Ishikawa (cell line): Measurements from ENCODE around the gene PPP4R2.

Source experiments
- CEBPB ChIP-seq: IDR thresholded peaks from 2 replicates; pipeline ENCODE4 v1.6.1; 2012
- CREB1 ChIP-seq: IDR thresholded peaks from 2 replicates; pipeline ENCODE4 v1.6.1; 2012; ENCODE audit warnings: low read depth
- EGR1 ChIP-seq: IDR thresholded peaks from 2 replicates; pipeline ENCODE4 v1.6.1; 2012
- EP300 ChIP-seq: IDR thresholded peaks from 2 replicates; pipeline ENCODE4 v1.6.1; 2012; ENCODE audit warnings: borderline replicate concordance
- FOXM1 ChIP-seq: IDR thresholded peaks from 2 replicates; pipeline ENCODE4 v1.6.1; 2012; ENCODE audit warnings: low read depth, borderline replicate concordance
- MAX ChIP-seq: IDR thresholded peaks from 2 replicates; pipeline ENCODE4 v1.6.1; 2012
- NFIC ChIP-seq: IDR thresholded peaks from 2 replicates; pipeline ENCODE4 v1.6.1; 2012
- RAD21 ChIP-seq: IDR thresholded peaks from 2 replicates; pipeline ENCODE4 v1.6.1; 2012; ENCODE audit warnings: low read depth
- REST ChIP-seq: IDR thresholded peaks from 2 replicates; pipeline ENCODE4 v1.6.1; 2012; ENCODE audit warnings: low read depth, mild to moderate bottlenecking
- TAF1 ChIP-seq: IDR thresholded peaks from 2 replicates; pipeline ENCODE4 v1.6.1; 2012; ENCODE audit warnings: low read depth, mild to moderate bottlenecking
- TCF12 ChIP-seq: IDR thresholded peaks from 2 replicates; pipeline ENCODE4 v1.6.1; 2012; ENCODE audit warnings: low read depth
- TEAD4 ChIP-seq: IDR thresholded peaks from 2 replicates; pipeline ENCODE4 v1.6.1; 2012
- USF1 ChIP-seq: IDR thresholded peaks from 2 replicates; pipeline ENCODE4 v1.6.1; 2012
- YY1 ChIP-seq: IDR thresholded peaks from 2 replicates; pipeline ENCODE4 v1.6.1; 2012; ENCODE audit warnings: low read depth
- ZBTB7A ChIP-seq: IDR thresholded peaks from 2 replicates; pipeline ENCODE4 v1.6.1; 2012; ENCODE audit warnings: low read depth

Gene PPP4R2

GRCh38 chr3:72950801-72951200, 45.8 kb upstream of the PPP4R2 start:
- no peak for TF ChIP-seq YY1
- TF ChIP-seq TAF1, result no peak
- TF ChIP-seq REST, result no peak
- no peak for TF ChIP-seq MAX
- no peak for TF ChIP-seq CREB1
- TF ChIP-seq ZBTB7A, result no peak
- TF ChIP-seq TCF12, result no peak
- TF ChIP-seq CEBPB, result no peak
- no peak for TF ChIP-seq TEAD4
- no peak for TF ChIP-seq RAD21
- no peak for TF ChIP-seq EGR1

GRCh38 chr3:72951259-72951722, 45.3 kb upstream of the PPP4R2 start:
- TF ChIP-seq RAD21 (no peak), TCF12 (no peak)

GRCh38 chr3:72953325-72953956, 43.2 kb upstream of the PPP4R2 start:
- no peak for TF ChIP-seq CEBPB
- no peak for TF ChIP-seq MAX
- no peak for TF ChIP-seq ZBTB7A
- no peak for TF ChIP-seq TEAD4
- TF ChIP-seq TAF1, result no peak
- TF ChIP-seq FOXM1, result no peak
- TF ChIP-seq TCF12, result no peak
- no peak for TF ChIP-seq EP300
- TF ChIP-seq RAD21, result no peak
- TF ChIP-seq USF1, result no peak
- no peak for TF ChIP-seq CREB1
- no peak for TF ChIP-seq EGR1
- no peak for TF ChIP-seq REST

GRCh38 chr3:72957297-72957696, 39.3 kb upstream of the PPP4R2 start:
- TF ChIP-seq EP300, result no peak
- no peak for TF ChIP-seq MAX
- TF ChIP-seq TEAD4, result no peak
- no peak for TF ChIP-seq TCF12
- no peak for TF ChIP-seq CREB1
- TF ChIP-seq ZBTB7A, result no peak
- TF ChIP-seq CEBPB, result no peak
- no peak for TF ChIP-seq USF1
- TF ChIP-seq EGR1, result no peak
- no peak for TF ChIP-seq NFIC
- TF ChIP-seq TAF1, result no peak

GRCh38 chr3:72959336-72959735, 37.3 kb upstream of the PPP4R2 start:
- TF ChIP-seq CEBPB (no peak), REST (no peak), YY1 (no peak), TAF1 (no peak), NFIC (no peak), RAD21 (no peak), MAX (no peak)
